ENCODE results near the gene SLC38A7. TPM values are rescaled to one million over a fixed set of nuclear protein-coding genes. Genes with fewer than 3 reads are reported as not detected.

The SLC38A7 gene
- total and polyA plus RNA-seq, 2 of the 13 experiments (the other 11 are each of a cell fraction or from before 2014, with no cell fraction given), result 13.2 to 14.1 TPM

GRCh38 chr16:58654560-58655214, 29.9 kb downstream of the SLC38A7 start (continued):
- TF ChIP-seq KIAA2018 (CRISPR knock-in tag; IDR thresholded peaks at IDR 0.05; ENCODE audit: borderline replicate concordance), result no peak
- TF ChIP-seq ZNF749 (CRISPR knock-in tag; IDR thresholded peaks at IDR 0.05; ENCODE audit: borderline replicate concordance), result no peak
- TF ChIP-seq ZSCAN29 (CRISPR knock-in tag; conservative IDR thresholded peaks at IDR 0.05), result 0 out of 2 replicates have a peak, but pooled peaks have one; percentile 41
- TF ChIP-seq AGO1 (IDR thresholded peaks at IDR 0.05; ENCODE audit: low read depth, low read length, poor library complexity, severe bottlenecking), result no peak
- no peak for TF ChIP-seq ZNF558 (CRISPR knock-in tag; IDR thresholded peaks at IDR 0.05; ENCODE audit: borderline replicate concordance)
- no peak for TF ChIP-seq GLI4 (CRISPR knock-in tag; IDR thresholded peaks at IDR 0.05; ENCODE audit: borderline replicate concordance)
- TF ChIP-seq TSC22D2 (CRISPR knock-in tag; IDR thresholded peaks at IDR 0.05; ENCODE audit: borderline replicate concordance), result no peak
- no peak for TF ChIP-seq ZFP62 (CRISPR knock-in tag; IDR thresholded peaks at IDR 0.05)
- no peak for TF ChIP-seq AHDC1 (CRISPR knock-in tag; IDR thresholded peaks at IDR 0.05; ENCODE audit: borderline replicate concordance)
- TF ChIP-seq ZNF761 (CRISPR knock-in tag; conservative IDR thresholded peaks at IDR 0.05), result no peak
- no peak for TF ChIP-seq NCOA5 (CRISPR knock-in tag; IDR thresholded peaks at IDR 0.05)
- no peak for TF ChIP-seq ZNF615 (CRISPR knock-in tag; IDR thresholded peaks at IDR 0.05; ENCODE audit: borderline replicate concordance)
- TF ChIP-seq ZNF331 (CRISPR knock-in tag; IDR thresholded peaks at IDR 0.05), result no peak

All from HepG2 (cell line).